HG03520 (cell line): ENCODE data around the gene SLAIN2.
A peak's percentile ranks its signal among the peaks of the same experiment; 100 is the strongest.

ENCODE experiments used
- ATAC-seq: cut with Tn5 transposase; IDR thresholded peaks from one replicate; pipeline ENCODE4 v1.9.1; 2021; ENCODE audit warnings: mild to moderate bottlenecking, moderate library complexity; ENCODE audit not compliant: unreplicated experiment

Gene SLAIN2

DNA sequence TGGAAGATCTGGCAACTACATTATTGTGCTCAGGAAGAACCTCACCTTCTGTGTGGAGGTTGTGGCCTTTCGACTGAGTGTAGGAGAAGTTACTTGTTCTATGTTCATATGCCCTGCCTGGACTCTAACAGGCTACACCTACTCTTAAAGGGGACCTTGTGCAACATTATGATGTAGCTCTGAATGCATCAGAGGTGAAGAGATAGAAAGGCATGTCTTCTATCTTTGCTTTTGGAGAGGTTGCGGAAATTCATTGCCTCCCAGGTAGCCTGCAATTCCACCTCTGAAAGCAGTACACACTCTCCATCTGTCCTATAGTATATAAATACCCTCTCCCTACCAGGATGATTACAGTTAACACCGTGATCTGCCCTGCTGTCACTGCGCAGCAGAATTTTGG, 7.1 kb upstream of the SLAIN2 start:
- no peak for ATAC-seq

DNA sequence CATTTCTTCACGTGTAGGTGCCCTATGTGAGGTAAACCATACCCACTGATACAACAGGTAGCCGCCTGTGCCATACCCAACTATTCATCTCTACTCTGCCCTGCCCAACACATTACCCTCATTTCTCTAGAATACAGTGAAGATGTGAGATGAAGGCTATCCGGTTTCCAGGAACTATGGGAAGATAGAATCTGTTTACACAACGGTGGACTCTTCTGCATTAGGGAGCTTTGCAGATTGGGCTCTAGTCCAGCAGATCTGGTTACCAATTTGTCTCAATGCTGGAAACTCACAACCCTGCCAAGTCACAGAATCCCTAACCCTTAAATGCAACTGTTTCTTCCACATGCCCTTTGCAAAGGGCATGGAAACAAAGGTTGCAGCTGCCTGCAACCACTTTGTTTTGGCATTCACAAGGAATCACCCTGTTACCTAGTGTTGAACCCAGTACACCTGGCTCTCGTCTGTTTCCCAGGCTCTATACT, 6.4 kb upstream of the SLAIN2 start:
- ATAC-seq = no peak

GRCh38 chr4:48336146-48336870, 5.0 kb upstream of the SLAIN2 start:
- ATAC-seq = no peak

GRCh38 chr4:48337731-48338130, 3.6 kb upstream of the SLAIN2 start:
- no peak for ATAC-seq

GRCh38 chr4:48339642-48340041, 1.7 kb upstream of the SLAIN2 start:
- no peak for ATAC-seq

- ATAC-seq = peak; percentile 3
Measured at GRCh38 chr4:48340276-48340964, 909 bp upstream of the SLAIN2 start.

GRCh38 chr4:48341776-48342605, 662 bp downstream of the SLAIN2 start:
- ATAC-seq = peak; percentile 16

- no peak for ATAC-seq
Measured at GRCh38 chr4:48342606-48342880, 1.2 kb downstream of the SLAIN2 start.

DNA sequence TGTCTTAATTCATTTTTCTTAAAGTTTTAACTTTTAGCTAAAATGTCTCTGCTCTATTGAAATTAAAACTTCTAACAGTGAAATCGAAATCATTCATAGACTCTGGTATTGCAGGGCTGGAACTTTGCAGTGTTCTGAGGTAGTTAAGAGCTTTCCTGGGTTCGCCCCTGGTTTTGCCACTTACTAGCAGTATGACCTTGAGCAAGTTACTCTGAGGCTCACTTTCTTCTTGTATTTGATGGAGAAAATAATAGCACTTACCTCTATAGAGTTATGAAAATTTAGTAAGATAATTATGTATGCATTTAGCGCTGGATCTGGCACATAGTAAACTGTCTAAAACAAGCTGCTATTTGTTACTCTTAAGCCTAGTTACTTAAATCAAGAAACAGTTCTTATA, 1.7 kb downstream of the SLAIN2 start:
- ATAC-seq = no peak

DNA sequence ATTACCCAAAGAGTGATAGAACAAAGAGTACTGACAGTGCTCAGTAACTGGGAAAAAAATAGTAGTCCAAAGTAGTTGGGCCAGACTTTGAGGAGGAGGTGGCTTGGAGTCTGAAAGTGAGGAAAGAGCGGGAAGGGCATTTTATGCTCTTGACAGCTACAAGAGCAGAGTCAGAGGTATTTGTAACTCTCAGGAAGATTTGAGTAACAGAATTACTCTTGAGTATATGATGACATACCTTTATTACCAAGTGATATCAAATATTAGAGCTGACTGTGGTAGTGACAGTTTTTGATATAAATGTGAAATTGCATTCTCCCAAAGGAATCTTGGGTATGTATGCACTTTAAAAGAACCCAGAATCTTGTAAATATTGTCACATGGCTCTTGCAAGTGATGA, 2.2 kb downstream of the SLAIN2 start:
- ATAC-seq = no peak

- no peak for ATAC-seq
Measured at GRCh38 chr4:48345542-48345941, 4.2 kb downstream of the SLAIN2 start.

- ATAC-seq = no peak
Measured at GRCh38 chr4:48346594-48346993, 5.3 kb downstream of the SLAIN2 start.

- ATAC-seq = no peak
Measured at GRCh38 chr4:48347282-48347921, 6.1 kb downstream of the SLAIN2 start.

- ATAC-seq = no peak
Measured at GRCh38 chr4:48350871-48351270, 9.5 kb downstream of the SLAIN2 start.

- no peak for ATAC-seq
Measured at GRCh38 chr4:48352793-48353192, 11.5 kb downstream of the SLAIN2 start.

DNA sequence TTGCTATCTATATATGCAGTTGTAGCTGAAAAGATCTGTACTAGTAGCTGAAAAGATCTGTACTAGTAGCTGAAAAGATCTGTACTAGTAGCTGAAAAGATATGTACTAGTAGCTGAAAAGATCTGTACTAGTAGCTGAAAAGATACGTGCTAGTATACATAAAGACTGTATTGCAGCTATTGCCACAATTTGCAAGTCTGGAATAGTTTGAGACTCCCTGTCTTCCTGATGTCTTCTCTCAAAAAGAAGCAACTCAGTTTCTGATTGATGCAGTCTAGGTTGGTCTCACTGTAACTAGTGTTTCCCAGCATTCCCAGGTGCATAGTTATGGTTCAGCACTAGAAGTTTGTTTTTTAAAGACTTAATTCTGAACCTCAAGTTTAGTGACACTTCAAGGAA, 15.0 kb downstream of the SLAIN2 start:
- no peak for ATAC-seq

DNA sequence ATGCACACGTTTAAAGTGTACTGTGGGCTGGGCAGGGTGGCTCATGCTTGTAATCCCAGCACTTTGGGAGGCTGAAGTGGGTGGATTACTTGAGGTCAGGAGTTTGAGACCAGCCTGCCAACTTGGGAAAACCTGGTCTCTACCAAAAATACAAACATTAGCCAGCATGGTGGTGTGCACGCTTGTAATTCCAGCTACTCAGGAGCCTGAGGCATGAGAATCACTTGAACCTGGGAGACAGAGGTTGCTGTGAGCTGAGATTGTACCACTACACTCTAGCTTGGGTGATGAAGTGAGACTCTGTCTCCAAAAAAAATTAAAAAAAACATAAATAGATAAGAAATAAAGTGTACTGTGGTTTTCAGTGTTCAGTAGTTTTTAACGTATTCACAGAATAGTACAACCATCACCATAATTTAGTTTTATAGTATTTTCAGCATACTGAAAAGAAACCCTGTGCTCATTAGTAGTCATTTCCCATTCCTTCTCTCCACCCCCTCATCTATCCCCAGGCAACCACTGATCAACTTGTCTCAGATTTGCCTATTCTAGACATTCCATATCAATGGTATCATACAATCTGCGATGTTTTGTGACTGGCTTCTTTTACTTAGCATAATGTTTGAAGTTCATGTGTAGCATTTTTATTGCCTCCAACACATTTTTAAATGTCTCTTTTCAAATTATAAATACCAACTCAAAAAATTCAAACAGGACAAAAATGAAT, 19.1 kb downstream of the SLAIN2 start:
- ATAC-seq = no peak

DNA sequence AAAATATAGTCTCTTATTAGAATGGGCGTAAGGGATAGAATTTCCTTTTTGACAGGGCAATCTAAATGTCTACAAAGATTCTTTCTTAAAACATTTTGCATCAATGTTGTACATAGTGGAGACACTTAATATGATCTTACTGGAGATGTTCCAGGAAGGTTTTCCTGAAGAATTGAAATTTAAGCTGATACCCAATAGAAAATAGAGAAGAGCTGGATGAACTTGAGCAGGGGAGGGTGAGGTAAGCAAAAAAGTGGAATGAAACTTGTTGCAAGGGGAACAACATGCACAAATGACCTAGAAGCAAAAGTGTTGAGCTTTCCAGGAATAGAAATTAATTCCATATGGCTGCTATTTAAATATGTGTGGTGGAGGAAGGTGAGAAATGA, 19.7 kb downstream of the SLAIN2 start:
- ATAC-seq = no peak

DNA sequence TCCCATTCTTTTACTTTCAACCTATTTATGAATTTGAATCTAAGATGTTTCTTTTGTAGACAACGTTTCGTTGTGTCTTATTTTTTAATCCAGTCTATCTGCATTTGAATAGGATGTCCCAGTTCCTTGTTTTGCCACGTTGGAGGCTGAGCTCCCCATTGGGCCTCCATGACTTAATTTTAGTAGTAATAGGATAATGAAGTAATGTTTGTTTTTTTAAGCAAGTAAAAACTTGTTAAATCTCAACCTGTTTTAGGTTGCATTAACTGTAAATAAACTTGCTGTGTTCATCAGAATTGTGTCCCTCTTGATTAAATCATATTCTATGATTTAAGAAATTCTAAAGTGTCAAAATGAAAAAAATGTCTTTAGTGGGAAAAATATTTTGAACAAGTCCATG, 25.3 kb downstream of the SLAIN2 start:
- no peak for ATAC-seq

DNA sequence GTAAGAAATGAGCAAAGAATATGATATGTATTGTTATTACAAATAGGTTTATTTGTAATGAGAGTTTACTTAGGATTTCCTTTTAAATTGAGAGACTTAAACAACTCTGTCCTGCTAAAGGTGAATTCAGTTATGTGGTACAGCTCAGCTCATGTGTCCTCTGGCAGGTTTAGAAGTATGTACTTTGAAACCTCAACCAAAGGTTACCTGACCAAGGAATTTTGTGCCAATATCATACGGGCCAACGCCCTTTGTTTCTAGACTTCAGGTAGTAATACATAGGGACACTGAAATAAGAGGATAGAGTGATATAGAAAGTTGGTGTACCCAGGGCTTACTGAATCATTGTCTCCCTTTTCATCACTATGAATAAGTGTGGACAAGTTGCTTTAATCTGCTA, 25.7 kb downstream of the SLAIN2 start:
- ATAC-seq = no peak

- ATAC-seq = no peak
Measured at GRCh38 chr4:48368389-48368788, 27.1 kb downstream of the SLAIN2 start.
